Endothelial cell of umbilical vein (primary cell): Measurements from ENCODE around the gene KDM7A. TPM values are rescaled to one million over a fixed set of nuclear protein-coding genes. Genes with fewer than 3 reads are reported as not detected.

Experiments used
- BruUV-seq: library from RNA; stranded (reverse); fragments of 400-500 nt; replicated peaks from 2 replicates; lab custom pipeline; 2021; lab: Mats Ljungman, UMichigan
- CTCF ChIA-PET: fragments of 300-600, 350-600 bp; sonication (Branson Sonifier 250); formaldehyde crosslinking; loops from one replicate; lab custom pipeline; 2021; ENCODE audit warnings: antibody characterized with exemption, inconsistent platforms; lab: Charles Lee
- POLR2A ChIA-PET: fragments of 300-600, 350-600 bp; sonication (Branson Sonifier 250); formaldehyde crosslinking; loops from one replicate; lab custom pipeline; 2021; ENCODE audit warnings: antibody characterized with exemption, inconsistent platforms; lab: Charles Lee
- DNase-seq: peaks from one replicate; pipeline ENCODE4 v3.0.0-alpha.2; 2011; ENCODE audit warnings: low read depth, low spot score
- FAIRE-seq: peaks from 2 replicates; lab custom pipeline; 2011; peaks lifted over from hg19 to GRCh38; lab: Jason Lieb, UNC
- H2AFZ ChIP-seq: 2 replicates; pipeline ENCODE4 v1.6.0; 2012; ENCODE audit warnings: low read depth, low read length, control low read depth, inconsistent platforms
- H3K27ac ChIP-seq: 2 replicates; pipeline ENCODE4 v1.5.1; 2011; ENCODE audit warnings: low read depth, mild to moderate bottlenecking, control low read depth, low read length, moderate library complexity; ENCODE audit not compliant: insufficient read depth
- H3K27me3 ChIP-seq, 2 experiments: 2 replicates each; pipeline versions ENCODE4 v1.6.0 to v1.6.1; 2011; ENCODE audit warnings: low read length in 2 of 2, mixed read lengths in 1 of 2; ENCODE audit not compliant: control insufficient read depth in 2 of 2, insufficient read depth in 2 of 2
- H3K36me3 ChIP-seq, 2 experiments: 2 replicates in 1 of 2; 3 replicates in 1 of 2; pipeline ENCODE4 v1.5.1; 2011; ENCODE audit warnings: low read length in 2 of 2, mild to moderate bottlenecking in 1 of 2, moderate library complexity in 1 of 2; ENCODE audit not compliant: control insufficient read depth in 2 of 2, insufficient read depth in 2 of 2; ENCODE audit errors: extremely low read depth in 1 of 2
- H3K4me1 ChIP-seq: 3 replicates; pipeline ENCODE4 v1.5.1; 2011; ENCODE audit warnings: mild to moderate bottlenecking, low read length; ENCODE audit not compliant: control insufficient read depth, insufficient read depth; ENCODE audit errors: extremely low read depth
- H3K4me2 ChIP-seq: 2 replicates; pipeline ENCODE4 v1.6.1; 2011; ENCODE audit warnings: low read length, control low read depth, mixed read lengths; ENCODE audit not compliant: insufficient read depth
- H3K4me3 ChIP-seq, 3 experiments: fragments of 200-600 bp in 1 of 3; sonication (generic), shearing (Covaris generic) in 1 of 3; replicated peaks in 1 of 3; 2 replicates each; pipeline ENCODE4 v1.5.1; 2011 to 2016; ENCODE audit warnings: control low read depth in 3 of 3, low read length in 3 of 3, mild to moderate bottlenecking in 2 of 3, inconsistent platforms in 1 of 3, low read depth in 1 of 3, moderate library complexity in 1 of 3; ENCODE audit not compliant: insufficient read depth in 1 of 3
- H3K79me2 ChIP-seq: 2 replicates; pipeline ENCODE4 v1.6.0; 2012; ENCODE audit warnings: low read length, inconsistent platforms; ENCODE audit not compliant: control insufficient read depth, insufficient read depth
- H3K9ac ChIP-seq: replicated peaks from 2 replicates; pipeline ENCODE3; 2011; ENCODE audit warnings: low read length, control low read depth; ENCODE audit not compliant: insufficient read depth; ENCODE audit errors: extremely low read depth
- H3K9me1 ChIP-seq: replicated peaks from 3 replicates; pipeline ENCODE4 v1.6.0; 2011; ENCODE audit warnings: mild to moderate bottlenecking, low read length; ENCODE audit not compliant: control insufficient read depth, insufficient read depth; ENCODE audit errors: extremely low read depth
- H3K9me3 ChIP-seq: replicated peaks from 2 replicates; pipeline ENCODE4 v1.5.1; 2012; ENCODE audit warnings: low read length, inconsistent platforms; ENCODE audit not compliant: control insufficient read depth, insufficient read depth
- H4K20me1 ChIP-seq: replicated peaks from 2 replicates; pipeline ENCODE3; 2011; ENCODE audit warnings: mild to moderate bottlenecking, low read length; ENCODE audit not compliant: control insufficient read depth, insufficient read depth; ENCODE audit errors: extremely low read depth
- EZH2 ChIP-seq: IDR thresholded peaks from 2 replicates; pipeline ENCODE4 v1.6.1; 2012; ENCODE audit warnings: borderline replicate concordance, low read depth, mild to moderate bottlenecking, moderate library complexity, low read length, inconsistent platforms; ENCODE audit not compliant: severe bottlenecking
- FOS ChIP-seq: IDR thresholded peaks from 2 replicates; pipeline ENCODE4 v1.6.1; 2011; ENCODE audit warnings: mild to moderate bottlenecking, low read length, moderate library complexity, borderline replicate concordance; ENCODE audit not compliant: insufficient read depth
- GATA2 ChIP-seq: IDR thresholded peaks from 2 replicates; pipeline ENCODE4 v1.7.0; 2011; ENCODE audit warnings: low read depth, mild to moderate bottlenecking, moderate library complexity, mixed read lengths, low read length; ENCODE audit not compliant: insufficient read length, insufficient read depth
- JUN ChIP-seq: IDR thresholded peaks from 2 replicates; pipeline ENCODE4 v1.6.1; 2011; ENCODE audit warnings: borderline replicate concordance, low read depth; ENCODE audit not compliant: insufficient read length, insufficient read depth
- MYC ChIP-seq: IDR thresholded peaks from one replicate; pipeline ENCODE4 v1.6.1; 2011; ENCODE audit warnings: mild to moderate bottlenecking, low read depth, low read length
- POLR2A ChIP-seq: IDR thresholded peaks from 2 replicates; pipeline ENCODE4 v1.6.1; 2012; ENCODE audit warnings: low read depth, mild to moderate bottlenecking, control low read depth, low read length
- POLR2AphosphoS5 ChIP-seq: IDR thresholded peaks from 2 replicates; pipeline ENCODE4 v1.6.1; 2012; ENCODE audit warnings: low read depth, mild to moderate bottlenecking, control low read depth, low read length, moderate library complexity; ENCODE audit not compliant: insufficient read depth
- dilution Hi-C: fragments of 300-500 bp; cut with MboI; formaldehyde crosslinking; loops from one replicate; pipeline ENCODE4 v1.15.0; 2019; ENCODE audit warnings: low sequenced_read_pairs; ENCODE audit not compliant: extremely low pct_ligation_motif_present
- intact Hi-C: fragments of 100-400 bp; cut with micrococcal nuclease; formaldehyde crosslinking; loops from one replicate; pipeline ENCODE4 v1.10.0; 2022
- polyA plus RNA-seq, 4 experiments: library from polyadenylated mRNA; depleted of rRNA in 3 of 4; stranded (reverse) in 3 of 4; unstranded in 1 of 4; fragments of >200 nt; gene quantifications; 2 replicates each; pipeline versions ENCODE4 v1.2.1 to v1.2.3, GENCODE V29; 2011 to 2012; ENCODE audit warnings: missing spikeins in 1 of 4
- total RNA-seq: library from RNA; stranded (reverse); gene quantifications from 2 replicates; pipeline ENCODE4 v1.2.3, GENCODE V29; 2021
- TF ChIP-seq, protein P1 (sequence below), 2 donors: IDR thresholded peaks; 1 replicate in 1 of 2; 2 replicates in 1 of 2; pipeline ENCODE4 v1.5.1; 2011; ENCODE audit warnings: low read length in 2 of 2, mild to moderate bottlenecking in 2 of 2, moderate library complexity in 2 of 2, control low read depth in 1 of 2, inconsistent platforms in 1 of 2, low read depth in 1 of 2; ENCODE audit not compliant: insufficient read depth in 1 of 2; ENCODE audit errors: extremely low read depth in 1 of 2
- TF ChIP-seq, protein P2 (sequence below): IDR thresholded peaks from 2 replicates; pipeline ENCODE4 v1.6.1; 2011; ENCODE audit not compliant: insufficient read depth, insufficient read length

KDM7A gene
- total and polyA plus RNA-seq, 2 donors (not counting 3 experiments of a cell fraction or from before 2014, with no cell fraction given): 2.4 to 7.3 TPM

DNA sequence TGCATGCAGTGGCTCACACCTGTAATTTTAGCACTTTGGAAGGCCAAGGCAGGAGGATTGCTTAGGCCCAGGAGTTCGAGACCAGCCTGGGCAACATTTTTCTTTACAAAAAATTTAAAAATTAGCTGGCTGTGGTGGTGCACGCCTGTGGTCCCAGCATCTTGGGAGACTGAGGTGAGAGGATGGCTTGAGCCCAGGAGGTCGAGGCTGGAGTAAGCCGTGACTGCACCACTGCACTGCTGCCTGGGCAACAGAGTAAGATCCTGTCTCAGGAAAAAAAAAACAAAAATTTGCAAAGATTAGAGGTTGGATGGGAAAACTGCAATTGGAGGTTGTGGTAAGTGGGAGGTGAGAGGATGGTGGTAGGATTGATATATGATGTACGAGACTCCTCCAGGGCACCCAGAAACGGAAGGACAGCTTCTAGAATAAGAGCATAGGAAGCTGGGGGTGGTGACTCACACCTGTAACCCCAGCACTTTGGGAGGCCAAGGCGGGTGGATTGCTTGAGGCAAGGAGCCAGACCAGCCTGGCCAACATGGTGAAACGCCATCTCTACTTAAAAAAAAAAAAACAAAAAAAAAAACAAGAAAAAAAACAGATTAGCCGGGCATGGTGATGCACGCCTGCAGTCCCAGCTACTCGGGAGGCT is 94.9 kb downstream of the KDM7A start:
- TF ChIP-seq JUN: no peak
- TF ChIP-seq, protein P1, sequence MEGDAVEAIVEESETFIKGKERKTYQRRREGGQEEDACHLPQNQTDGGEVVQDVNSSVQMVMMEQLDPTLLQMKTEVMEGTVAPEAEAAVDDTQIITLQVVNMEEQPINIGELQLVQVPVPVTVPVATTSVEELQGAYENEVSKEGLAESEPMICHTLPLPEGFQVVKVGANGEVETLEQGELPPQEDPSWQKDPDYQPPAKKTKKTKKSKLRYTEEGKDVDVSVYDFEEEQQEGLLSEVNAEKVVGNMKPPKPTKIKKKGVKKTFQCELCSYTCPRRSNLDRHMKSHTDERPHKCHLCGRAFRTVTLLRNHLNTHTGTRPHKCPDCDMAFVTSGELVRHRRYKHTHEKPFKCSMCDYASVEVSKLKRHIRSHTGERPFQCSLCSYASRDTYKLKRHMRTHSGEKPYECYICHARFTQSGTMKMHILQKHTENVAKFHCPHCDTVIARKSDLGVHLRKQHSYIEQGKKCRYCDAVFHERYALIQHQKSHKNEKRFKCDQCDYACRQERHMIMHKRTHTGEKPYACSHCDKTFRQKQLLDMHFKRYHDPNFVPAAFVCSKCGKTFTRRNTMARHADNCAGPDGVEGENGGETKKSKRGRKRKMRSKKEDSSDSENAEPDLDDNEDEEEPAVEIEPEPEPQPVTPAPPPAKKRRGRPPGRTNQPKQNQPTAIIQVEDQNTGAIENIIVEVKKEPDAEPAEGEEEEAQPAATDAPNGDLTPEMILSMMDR (IDR thresholded peaks at IDR 0.05; ENCODE audit: extremely low read depth in 1 of 2, insufficient read depth in 1 of 2, low read depth in 1 of 2, low read length in 2 of 2): no peak
- TF ChIP-seq MYC: no peak
- no peak for TF ChIP-seq POLR2A
- TF ChIP-seq GATA2: no peak
- TF ChIP-seq, protein P2, sequence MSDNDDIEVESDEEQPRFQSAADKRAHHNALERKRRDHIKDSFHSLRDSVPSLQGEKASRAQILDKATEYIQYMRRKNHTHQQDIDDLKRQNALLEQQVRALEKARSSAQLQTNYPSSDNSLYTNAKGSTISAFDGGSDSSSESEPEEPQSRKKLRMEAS: no peak
- no peak for TF ChIP-seq POLR2AphosphoS5
- no peak for TF ChIP-seq FOS
- no peak for TF ChIP-seq EZH2
- Histone ChIP-seq H2AFZ (no peak overlapping the region), H3K4me3 (no peak overlapping the region), H3K9me1 (no peaks in the 10 kb centered on the region), H3K36me3 (no peaks in the 10 kb centered on the region), H3K9ac (no peak overlapping the region), H4K20me1 (no peaks in the 10 kb centered on the region), H3K27me3 (no peaks in the 10 kb centered on the region), H3K27ac (no peak overlapping the region), H3K79me2 (no peaks in the 10 kb centered on the region), H3K9me3 (no peaks in the 10 kb centered on the region), H3K4me1 (peaks cover 6% of the 10 kb centered on the region), H3K4me2 (no peak overlapping the region)
- POLR2A ChIA-PET: no interaction called here
- DNase-seq: no peak
- no TSS peak for BruUV-seq
- intact Hi-C loops: no loop called here
- CTCF ChIA-PET: no interaction called here
- FAIRE-seq: no peak
- dilution Hi-C loops: no loop called here
